Vagina (tissue), 2 donors: ENCODE measurements around the gene ASIC3. TPM values are rescaled to one million over a fixed set of nuclear protein-coding genes. Genes with fewer than 3 reads are reported as not detected.
A peak's percentile ranks its signal among the peaks of the same experiment; 100 is the strongest.

ENCODE experiments used
- DNase-seq, 2 donors: peaks; one replicate each; pipeline ENCODE4 v3.0.0-alpha.2; 2017; ENCODE audit errors: extremely low spot score in 2 of 2
- H3K27ac ChIP-seq: fragments of 200-600 bp; sonication (generic); one replicate; pipeline ENCODE4 v1.5.1; 2019
- H3K27me3 ChIP-seq: fragments of 200-600 bp; sonication (generic); one replicate; pipeline ENCODE4 v1.5.1; 2019
- H3K36me3 ChIP-seq, 2 donors: fragments of 200-600 bp; sonication (generic); one replicate each; pipeline ENCODE4 v1.5.1; 2017 to 2019
- H3K4me1 ChIP-seq: fragments of 200-600 bp; sonication (generic); one replicate; pipeline ENCODE4 v1.5.1; 2019
- H3K4me3 ChIP-seq, 2 donors: fragments of 200-600 bp; sonication (generic); 1 replicate in 1 of 2; 2 replicates in 1 of 2; pipeline ENCODE4 v1.5.1; 2016 to 2019
- H3K9me3 ChIP-seq: fragments of 200-600 bp; sonication (generic); one replicate; pipeline ENCODE4 v1.5.1; 2019
- CTCF ChIP-seq, 3 experiments: fragments of 450-650 bp in 2 of 3; fragments of 200-600 bp in 1 of 3; sonication (generic) in 1 of 3; IDR thresholded peaks; one replicate each; pipeline ENCODE4 v1.5.1; 2017 to 2019; ENCODE audit warnings: antibody characterized with exemption in 3 of 3, mild to moderate bottlenecking in 2 of 3, moderate library complexity in 2 of 3
- POLR2A ChIP-seq, 2 donors: fragments of 450-650 bp; IDR thresholded peaks; one replicate each; pipeline ENCODE4 v1.6.1; 2017; ENCODE audit warnings: antibody characterized with exemption in 2 of 2, mild to moderate bottlenecking in 2 of 2, moderate library complexity in 2 of 2
- POLR2AphosphoS5 ChIP-seq, 2 donors: sonication (generic); formaldehyde crosslinking; IDR thresholded peaks; one replicate each; pipeline ENCODE4 v1.9.0; 2017; ENCODE audit warnings: antibody characterized with exemption in 2 of 2, mild to moderate bottlenecking in 2 of 2, low read depth in 1 of 2; ENCODE audit not compliant: insufficient read depth in 1 of 2
- intact Hi-C: fragments of 100-400 bp; cut with DNase I; formaldehyde crosslinking; loops from one replicate; pipeline ENCODE4 v1.15.1; 2023
- total RNA-seq: library from RNA; depleted of rRNA; stranded (reverse); fragments of >200 nt; gene quantifications from one replicate; pipeline ENCODE4 v1.2.3, GENCODE V29; 2016

The ASIC3 gene
- total RNA-seq, 1 donor from 2014 or later: 3.7 TPM

DNA sequence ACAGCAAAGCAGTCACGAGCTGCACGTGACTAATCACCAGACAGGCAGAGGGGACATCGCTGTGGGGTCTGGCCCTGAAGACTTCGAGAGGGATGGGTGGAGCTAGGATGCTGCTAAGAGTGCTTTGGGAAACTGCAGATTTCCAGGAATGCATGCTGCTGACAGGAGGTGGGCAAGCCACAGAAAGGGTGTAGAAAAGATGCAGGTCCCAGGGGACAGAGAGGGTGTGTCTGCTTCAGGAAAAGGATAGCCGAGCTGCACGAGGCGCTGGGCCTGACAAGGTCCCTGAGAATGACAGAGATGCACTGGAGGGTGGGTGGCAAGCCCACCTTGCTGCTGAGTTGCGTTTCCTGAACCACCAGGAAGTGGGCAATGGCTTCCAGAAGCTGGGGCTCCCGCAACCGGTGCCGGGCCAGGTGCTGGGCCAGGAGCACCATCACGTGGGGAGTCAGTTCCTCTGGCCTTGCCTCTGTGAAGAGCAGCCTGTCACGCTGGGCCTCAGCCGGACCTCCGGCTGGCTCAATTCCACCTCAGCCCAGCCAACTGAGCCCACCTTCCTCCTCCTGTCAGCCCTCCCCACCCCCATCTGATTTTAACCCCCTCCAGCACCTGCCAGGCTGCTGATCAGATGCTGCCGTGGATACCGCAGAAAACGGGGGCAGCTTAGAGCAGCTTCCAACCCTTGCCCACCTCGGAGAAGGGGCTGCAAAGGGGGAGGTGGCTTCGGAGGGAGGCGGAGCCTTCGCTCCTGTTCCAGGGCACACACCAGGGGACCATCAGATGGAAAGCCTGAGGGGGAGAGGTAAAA lies 30.1 kb downstream of the ASIC3 start:
- H3K27ac ChIP-seq: peak overlapping the region; percentile 14
- H3K4me1 ChIP-seq: peaks cover 49% of the 10 kb centered on the region
- no peak overlapping the region for H3K4me3 ChIP-seq
- peaks cover 0 to 32% of the 10 kb centered on the region in 2 donors for H3K36me3 ChIP-seq
- H3K9me3 ChIP-seq: no peaks in the 10 kb centered on the region
- DNase-seq: no peak
- intact Hi-C loops: no loop called here
- H3K27me3 ChIP-seq: no peaks in the 10 kb centered on the region
- TF ChIP-seq CTCF (IDR thresholded peaks at IDR 0.05) (no peak), POLR2AphosphoS5 (IDR thresholded peaks at IDR 0.05; ENCODE audit: insufficient read depth in 1 of 2, low read depth in 1 of 2) (no peak), POLR2A (IDR thresholded peaks at IDR 0.05) (no peak)

GRCh38 chr7:151079199-151079910 lies 31.0 kb downstream of the ASIC3 start:
- TF ChIP-seq POLR2AphosphoS5 (IDR thresholded peaks at IDR 0.05; ENCODE audit: insufficient read depth in 1 of 2, low read depth in 1 of 2): no peak
- TF ChIP-seq CTCF (IDR thresholded peaks at IDR 0.05): no peak
- Histone ChIP-seq H3K27me3 (no peaks in the 10 kb centered on the region), H3K4me3 (peak overlapping the region; percentile 77 to 82), H3K9me3 (no peaks in the 10 kb centered on the region), H3K27ac (peak overlapping the region; percentile 97), H3K4me1 (peaks cover 53% of the 10 kb centered on the region), H3K36me3 (peaks cover 0 to 23% of the 10 kb centered on the region in 2 donors)
- intact Hi-C loops: no loop called here
- no peak for DNase-seq

- Histone ChIP-seq H3K36me3 (peaks cover 0 to 17% of the 10 kb centered on the region in 2 donors), H3K4me1 (peaks cover 55% of the 10 kb centered on the region), H3K4me3 (peak overlapping the region; percentile 77 to 82), H3K27ac (peak overlapping the region; percentile 97), H3K27me3 (no peaks in the 10 kb centered on the region), H3K9me3 (no peaks in the 10 kb centered on the region)
- TF ChIP-seq POLR2AphosphoS5 (IDR thresholded peaks at IDR 0.05; ENCODE audit: insufficient read depth in 1 of 2, low read depth in 1 of 2): no peak
- no peak for DNase-seq
- intact Hi-C loops: no loop called here
Measured at GRCh38 chr7:151080067-151080521, 31.8 kb downstream of the ASIC3 start.

GRCh38 chr7:151080522-151081169 lies 32.3 kb downstream of the ASIC3 start, which contains the start of gene FASTK:
Gene FASTK, minus strand, starts transcription at chr7:151080809. Its CDS starts 43 bp downstream, at chr7:151080766.
- no peak for DNase-seq
- peaks cover 0 to 11% of the 10 kb centered on the region in 2 donors for H3K36me3 ChIP-seq

More at GRCh38 chr7:151080522-151081169, 32.3 kb downstream of the ASIC3 start, which contains the start of gene FASTK:
- Histone ChIP-seq H3K9me3 (no peaks in the 10 kb centered on the region), H3K27me3 (no peaks in the 10 kb centered on the region), H3K4me1 (peaks cover 61% of the 10 kb centered on the region), H3K27ac (peak within 1 kb of the TSS; percentile 97), H3K4me3 (peak within 1 kb of the TSS; percentile 77 to 82)
- peak; percentile 79 to 87 for TF ChIP-seq POLR2AphosphoS5 (IDR thresholded peaks at IDR 0.05; ENCODE audit: insufficient read depth in 1 of 2, low read depth in 1 of 2)
- TF ChIP-seq POLR2A (IDR thresholded peaks at IDR 0.05): peak in 1 of 2 donors; percentile 73
- no peak for TF ChIP-seq CTCF (IDR thresholded peaks at IDR 0.05)
- intact Hi-C loops: no loop called here
